Measurements from ENCODE around the gene TOE1. TPM values are rescaled to one million over a fixed set of nuclear protein-coding genes. Genes with fewer than 3 reads are reported as not detected.
A peak's percentile ranks its signal among the peaks of the same experiment; 100 is the strongest.
"Not testable (repeated sequence)": the region's sequence is repeated elsewhere in the genome, so short reads cannot be mapped to it uniquely, and the experiment has no call there.

The TOE1 gene
- total RNA-seq, 6 donors from 2014 or later: 5.4 to 16.6 (median 9.1) TPM

DNA sequence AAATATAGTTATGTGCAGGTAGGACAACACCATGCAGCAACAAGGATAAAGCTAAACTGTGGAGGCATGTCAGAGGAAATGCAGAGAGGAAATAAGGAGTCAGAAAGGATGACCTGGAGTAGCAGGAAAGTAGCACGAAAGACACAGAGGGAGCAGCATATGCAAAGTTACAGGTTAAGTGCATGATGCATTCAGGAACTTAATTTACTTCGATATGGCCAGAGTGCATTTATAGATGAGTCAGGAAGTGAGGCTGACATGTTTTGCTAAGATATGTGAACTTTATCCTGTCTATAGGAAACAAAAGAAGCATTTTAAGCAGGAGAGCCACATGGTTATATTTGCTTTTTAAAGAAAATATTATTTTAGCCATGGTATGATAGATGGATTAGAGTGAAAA lies 15.7 kb downstream of the TOE1 start:
- H3K27me3 ChIP-seq: no peaks in the 10 kb centered on the region
- no peaks in the 10 kb centered on the region for H3K9me3 ChIP-seq
- 45 to 61% methylated on average over 2 of the region's 2 CpGs for WGBS, 2 donors
- ATAC-seq (ENCODE audit: low FRiP score in 2 of 2): no peak
- no peak for DNase-seq
- peaks cover 8 to 12% (median 9%) of the 10 kb centered on the region in 4 donors for H3K4me1 ChIP-seq
- no peak overlapping the region for H3K27ac ChIP-seq
- H3K4me3 ChIP-seq: no peak overlapping the region
- TF ChIP-seq EP300 (IDR thresholded peaks at IDR 0.05): no peak
- no peak for TF ChIP-seq POLR2A (IDR thresholded peaks at IDR 0.05)
- TF ChIP-seq POLR2AphosphoS5 (IDR thresholded peaks at IDR 0.05): no peak
- TF ChIP-seq, protein P1, sequence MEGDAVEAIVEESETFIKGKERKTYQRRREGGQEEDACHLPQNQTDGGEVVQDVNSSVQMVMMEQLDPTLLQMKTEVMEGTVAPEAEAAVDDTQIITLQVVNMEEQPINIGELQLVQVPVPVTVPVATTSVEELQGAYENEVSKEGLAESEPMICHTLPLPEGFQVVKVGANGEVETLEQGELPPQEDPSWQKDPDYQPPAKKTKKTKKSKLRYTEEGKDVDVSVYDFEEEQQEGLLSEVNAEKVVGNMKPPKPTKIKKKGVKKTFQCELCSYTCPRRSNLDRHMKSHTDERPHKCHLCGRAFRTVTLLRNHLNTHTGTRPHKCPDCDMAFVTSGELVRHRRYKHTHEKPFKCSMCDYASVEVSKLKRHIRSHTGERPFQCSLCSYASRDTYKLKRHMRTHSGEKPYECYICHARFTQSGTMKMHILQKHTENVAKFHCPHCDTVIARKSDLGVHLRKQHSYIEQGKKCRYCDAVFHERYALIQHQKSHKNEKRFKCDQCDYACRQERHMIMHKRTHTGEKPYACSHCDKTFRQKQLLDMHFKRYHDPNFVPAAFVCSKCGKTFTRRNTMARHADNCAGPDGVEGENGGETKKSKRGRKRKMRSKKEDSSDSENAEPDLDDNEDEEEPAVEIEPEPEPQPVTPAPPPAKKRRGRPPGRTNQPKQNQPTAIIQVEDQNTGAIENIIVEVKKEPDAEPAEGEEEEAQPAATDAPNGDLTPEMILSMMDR (IDR thresholded peaks at IDR 0.05): no peak
- H3K36me3 ChIP-seq: peaks cover 0 to 2% (median 0%) of the 10 kb centered on the region in 4 donors

DNA sequence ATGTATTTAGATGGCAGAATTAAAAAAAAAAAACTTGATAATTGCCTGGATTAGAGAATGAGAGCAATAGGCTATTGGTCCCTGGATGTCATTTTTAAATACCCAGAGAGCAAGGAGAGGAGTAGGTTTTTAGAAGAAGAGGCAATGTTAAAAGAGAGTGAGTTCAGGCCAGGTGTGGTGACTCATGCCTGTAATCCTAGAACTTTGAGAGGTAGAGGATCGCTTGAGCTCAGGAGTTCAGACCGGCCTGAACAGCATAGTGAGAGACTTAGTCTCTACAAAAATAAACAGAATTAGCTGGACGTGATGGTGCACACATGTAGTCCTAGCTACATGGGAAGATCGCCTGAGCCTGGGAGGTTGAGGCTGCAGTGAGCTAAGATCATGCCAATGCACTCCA lies 16.2 kb downstream of the TOE1 start:
- no peak for ATAC-seq (ENCODE audit: low FRiP score in 2 of 2)

GRCh38 chr1:45359882-45360513 lies 20.0 kb downstream of the TOE1 start:
- peak; percentile 46 to 88 for ATAC-seq (ENCODE audit: low FRiP score in 2 of 2)
- TF ChIP-seq, protein P1 (IDR thresholded peaks at IDR 0.05): peak; percentile 22 to 67 (median 56)
- TF ChIP-seq EP300 (IDR thresholded peaks at IDR 0.05): no peak

More for the DNA sequence above, 16.2 kb downstream of the TOE1 start:
- TF ChIP-seq EP300 (IDR thresholded peaks at IDR 0.05) (no peak), POLR2AphosphoS5 (IDR thresholded peaks at IDR 0.05) (no peak), POLR2A (IDR thresholded peaks at IDR 0.05) (no peak)
- TF ChIP-seq, protein P1 (IDR thresholded peaks at IDR 0.05): no peak
- H3K27ac ChIP-seq: no peak overlapping the region
- no peaks in the 10 kb centered on the region for H3K9me3 ChIP-seq
- no peak overlapping the region for H3K4me3 ChIP-seq
- no peaks in the 10 kb centered on the region for H3K27me3 ChIP-seq
- peaks cover 0 to 2% (median 0%) of the 10 kb centered on the region in 4 donors for H3K36me3 ChIP-seq
- H3K4me1 ChIP-seq: peaks cover 10 to 15% (median 14%) of the 10 kb centered on the region in 4 donors
- DNase-seq: no peak
- WGBS, 2 donors: 72 to 90% methylated on average over 4 of the region's 4 CpGs

DNA sequence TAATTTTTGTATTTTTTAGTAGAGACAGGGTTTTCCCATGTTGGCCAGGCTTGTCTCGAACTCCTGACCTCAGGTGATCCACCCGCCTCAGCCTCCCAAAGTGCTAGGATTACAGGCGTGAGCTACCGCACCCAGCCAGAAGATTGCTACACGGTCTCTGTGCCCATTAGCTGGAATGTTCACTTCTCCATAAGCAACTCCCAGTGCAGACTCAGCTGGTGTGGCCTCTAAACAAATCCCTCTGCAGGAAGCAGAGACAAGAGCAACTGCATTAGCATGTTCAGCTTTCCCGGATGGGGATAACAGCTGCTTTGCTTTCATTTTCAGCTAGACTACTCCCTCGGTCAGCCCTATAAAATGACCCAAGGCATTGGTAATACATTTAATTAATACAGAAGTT lies 21.0 kb downstream of the TOE1 start:
- 48 to 51% methylated on average over 7 of the region's 7 CpGs for WGBS, 2 donors
- not testable (repeated sequence) for H3K27me3 ChIP-seq, H3K36me3 ChIP-seq, H3K9me3 ChIP-seq
- H3K4me1 ChIP-seq: peaks cover 10 to 19% (median 15%) of the 10 kb centered on the region in 4 donors
- ATAC-seq (ENCODE audit: low FRiP score in 2 of 2): peak; percentile 31 to 87
- H3K27ac ChIP-seq: peak overlapping the region; percentile 29 to 82 (median 59)
- TF ChIP-seq, protein P1 (IDR thresholded peaks at IDR 0.05): peak in 1 of 6 experiments; percentile 27
- peak; percentile 10 to 32 for TF ChIP-seq POLR2AphosphoS5 (IDR thresholded peaks at IDR 0.05)
- peak in 1 of 2 donors; percentile 31 for DNase-seq
- H3K4me3 ChIP-seq: peak overlapping the region in 2 of 4 donors; percentile 0 to 5

More at GRCh38 chr1:45359882-45360513, 20.0 kb downstream of the TOE1 start:
- WGBS, 2 donors: 19 to 24% methylated on average over 7 of the region's 7 CpGs
- no peak overlapping the region for H3K4me3 ChIP-seq
- no peaks in the 10 kb centered on the region for H3K27me3 ChIP-seq
- H3K27ac ChIP-seq: peak overlapping the region; percentile 29 to 82 (median 59)
- no peaks in the 10 kb centered on the region for H3K9me3 ChIP-seq
- H3K4me1 ChIP-seq: peaks cover 10 to 19% (median 15%) of the 10 kb centered on the region in 4 donors
- DNase-seq: peak in 1 of 2 donors; percentile 57
- no peaks in the 10 kb centered on the region for H3K36me3 ChIP-seq

GRCh38 chr1:45364294-45364693 lies 24.3 kb downstream of the TOE1 start:
- ATAC-seq (ENCODE audit: low FRiP score in 2 of 2) (no peak), DNase-seq (no peak)
- 82 to 85% methylated on average over 2 of the region's 2 CpGs for WGBS, 2 donors
- Histone ChIP-seq H3K4me3 (no peak overlapping the region), H3K36me3 (no peaks in the 10 kb centered on the region), H3K27ac (no peak overlapping the region), H3K9me3 (no peaks in the 10 kb centered on the region), H3K27me3 (no peaks in the 10 kb centered on the region), H3K4me1 (peaks cover 10 to 19% (median 15%) of the 10 kb centered on the region in 4 donors)
- no peak for TF ChIP-seq EP300 (IDR thresholded peaks at IDR 0.05)
- TF ChIP-seq POLR2AphosphoS5 (IDR thresholded peaks at IDR 0.05): no peak
- TF ChIP-seq, protein P1 (IDR thresholded peaks at IDR 0.05): no peak
- no peak for TF ChIP-seq POLR2A (IDR thresholded peaks at IDR 0.05)

Measured in upper lobe of left lung (tissue), 6 donors.